ENCODE measurements around the gene CFAP57. TPM values are rescaled to one million over a fixed set of nuclear protein-coding genes. Genes with fewer than 3 reads are reported as not detected.

CFAP57 gene
- total and polyA plus RNA-seq, 2 donors from 2014 or later = 0.34 to 2.3 TPM

DNA sequence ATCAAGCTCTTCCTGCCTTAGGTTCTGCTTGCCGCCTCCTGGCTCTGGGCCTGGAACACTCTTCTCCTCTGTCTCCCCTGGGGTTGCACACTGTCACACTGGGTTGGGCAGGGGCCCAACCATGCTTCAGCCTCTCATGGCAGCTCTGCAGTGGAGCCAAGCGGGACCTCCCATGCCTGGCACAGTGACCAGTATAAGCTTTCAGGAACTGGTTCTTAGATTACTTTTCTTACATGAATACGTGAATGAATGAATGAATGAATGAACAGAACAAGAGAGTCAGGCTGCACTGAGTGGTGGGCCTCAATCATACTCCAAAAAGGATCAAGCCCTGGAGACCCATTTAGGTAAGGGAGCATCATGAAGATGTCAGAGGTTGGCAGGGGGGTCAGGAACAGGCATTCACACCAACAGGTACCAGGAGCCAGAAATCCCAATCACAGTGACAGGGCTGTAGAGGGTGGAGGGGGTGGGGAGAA is 66.9 kb downstream of the CFAP57 start:
- no peaks in the 10 kb centered on the region for H3K36me3 ChIP-seq (ENCODE audit: control insufficient read depth in 2 of 3, insufficient read depth in 3 of 3, low read length in 3 of 3)
- no peaks in the 10 kb centered on the region for H3K27me3 ChIP-seq (ENCODE audit: control insufficient read depth, insufficient read depth, low read length)
- FAIRE-seq (no peak), DNase-seq (no peak)
- peaks cover 0 to 23% (median 17%) of the 10 kb centered on the region in 3 donors for H3K4me1 ChIP-seq (ENCODE audit: control insufficient read depth in 2 of 3, insufficient read depth in 2 of 3, low read depth in 1 of 3, low read length in 3 of 3)
- no peak overlapping the region for H3K27ac ChIP-seq (ENCODE audit: low read depth in 2 of 2, low read length in 2 of 2)
- H3K9me3 ChIP-seq (ENCODE audit: control insufficient read depth in 2 of 3, insufficient read depth in 1 of 3, low read length in 3 of 3) = no peaks in the 10 kb centered on the region
- TF ChIP-seq, protein P1, sequence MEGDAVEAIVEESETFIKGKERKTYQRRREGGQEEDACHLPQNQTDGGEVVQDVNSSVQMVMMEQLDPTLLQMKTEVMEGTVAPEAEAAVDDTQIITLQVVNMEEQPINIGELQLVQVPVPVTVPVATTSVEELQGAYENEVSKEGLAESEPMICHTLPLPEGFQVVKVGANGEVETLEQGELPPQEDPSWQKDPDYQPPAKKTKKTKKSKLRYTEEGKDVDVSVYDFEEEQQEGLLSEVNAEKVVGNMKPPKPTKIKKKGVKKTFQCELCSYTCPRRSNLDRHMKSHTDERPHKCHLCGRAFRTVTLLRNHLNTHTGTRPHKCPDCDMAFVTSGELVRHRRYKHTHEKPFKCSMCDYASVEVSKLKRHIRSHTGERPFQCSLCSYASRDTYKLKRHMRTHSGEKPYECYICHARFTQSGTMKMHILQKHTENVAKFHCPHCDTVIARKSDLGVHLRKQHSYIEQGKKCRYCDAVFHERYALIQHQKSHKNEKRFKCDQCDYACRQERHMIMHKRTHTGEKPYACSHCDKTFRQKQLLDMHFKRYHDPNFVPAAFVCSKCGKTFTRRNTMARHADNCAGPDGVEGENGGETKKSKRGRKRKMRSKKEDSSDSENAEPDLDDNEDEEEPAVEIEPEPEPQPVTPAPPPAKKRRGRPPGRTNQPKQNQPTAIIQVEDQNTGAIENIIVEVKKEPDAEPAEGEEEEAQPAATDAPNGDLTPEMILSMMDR (IDR thresholded peaks at IDR 0.05; ENCODE audit: borderline replicate concordance, extremely low read depth, insufficient read depth) = no peak
- H3K4me3 ChIP-seq (ENCODE audit: low read length in 3 of 3) = no peak overlapping the region
- no peak overlapping the region for H3K9ac ChIP-seq (ENCODE audit: low read length in 3 of 3)
- intact Hi-C loops (cut with DNase I) = no loop called here

DNA sequence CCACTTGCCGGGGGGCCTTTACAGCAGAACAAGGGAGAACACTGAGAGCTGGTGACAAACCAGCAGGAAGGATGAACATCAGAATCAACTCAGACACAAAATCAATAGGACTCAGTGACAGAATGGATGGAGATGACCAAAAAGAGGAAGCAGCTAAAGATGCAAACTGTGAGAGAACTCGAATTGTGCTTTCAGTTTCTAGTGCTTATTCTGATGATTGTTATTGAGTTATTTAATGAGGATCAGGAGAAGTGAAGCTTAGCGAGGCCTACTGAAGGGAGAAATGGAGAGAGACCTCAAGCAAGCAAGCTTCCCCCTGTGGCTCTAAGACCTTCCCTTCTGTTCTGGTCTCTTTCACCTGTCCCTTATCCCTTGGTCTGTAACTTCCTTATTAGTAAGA is 67.4 kb downstream of the CFAP57 start:
- H3K4me3 ChIP-seq (ENCODE audit: low read length in 3 of 3) = no peak overlapping the region
- no peaks in the 10 kb centered on the region for H3K9me3 ChIP-seq (ENCODE audit: control insufficient read depth in 2 of 3, insufficient read depth in 1 of 3, low read length in 3 of 3)
- TF ChIP-seq, protein P1 (IDR thresholded peaks at IDR 0.05; ENCODE audit: borderline replicate concordance, extremely low read depth, insufficient read depth) = no peak
- FAIRE-seq (no peak), DNase-seq (no peak)
- no peaks in the 10 kb centered on the region for H3K27me3 ChIP-seq (ENCODE audit: control insufficient read depth, insufficient read depth, low read length)
- H3K36me3 ChIP-seq (ENCODE audit: control insufficient read depth in 2 of 3, insufficient read depth in 3 of 3, low read length in 3 of 3) = no peaks in the 10 kb centered on the region
- intact Hi-C loops (cut with DNase I) = no loop called here
- peaks cover 0 to 21% (median 16%) of the 10 kb centered on the region in 3 donors for H3K4me1 ChIP-seq (ENCODE audit: control insufficient read depth in 2 of 3, insufficient read depth in 2 of 3, low read depth in 1 of 3, low read length in 3 of 3)
- no peak overlapping the region for H3K27ac ChIP-seq (ENCODE audit: low read depth in 2 of 2, low read length in 2 of 2)
- H3K9ac ChIP-seq (ENCODE audit: low read length in 3 of 3) = no peak overlapping the region

DNA sequence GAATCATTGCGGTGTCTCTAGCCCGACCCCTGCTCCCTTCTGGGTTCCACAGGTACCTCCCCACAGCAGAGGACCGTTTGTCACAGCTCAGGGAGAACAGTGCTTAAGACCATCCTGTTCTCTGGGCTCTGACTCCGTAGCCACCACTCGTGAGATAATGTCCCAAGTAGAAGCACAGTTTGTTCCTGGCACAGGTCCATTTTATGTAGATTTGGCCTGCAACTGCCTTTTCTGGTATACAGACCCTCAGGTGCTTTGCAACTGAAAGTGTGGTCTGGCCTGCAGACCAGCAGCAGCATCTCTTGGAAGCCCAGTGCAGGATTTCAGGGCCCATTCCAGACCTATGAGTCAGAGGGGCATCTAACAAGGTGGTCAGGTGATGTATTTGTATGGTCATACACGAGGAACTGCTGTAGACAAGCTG is 69.3 kb downstream of the CFAP57 start:
- FAIRE-seq (no peak), DNase-seq (no peak)
- intact Hi-C loops (cut with DNase I) = no loop called here

More for the DNA sequence above, 69.3 kb downstream of the CFAP57 start:
- H3K27ac ChIP-seq (ENCODE audit: low read depth in 2 of 2, low read length in 2 of 2) = peak overlapping the region in 1 of 2 donors; percentile 41
- H3K4me1 ChIP-seq (ENCODE audit: control insufficient read depth in 2 of 3, insufficient read depth in 2 of 3, low read depth in 1 of 3, low read length in 3 of 3) = peaks cover 0 to 21% (median 16%) of the 10 kb centered on the region in 3 donors
- no peaks in the 10 kb centered on the region for H3K27me3 ChIP-seq (ENCODE audit: control insufficient read depth, insufficient read depth, low read length)
- no peak overlapping the region for H3K4me3 ChIP-seq (ENCODE audit: low read length in 3 of 3)
- no peak overlapping the region for H3K9ac ChIP-seq (ENCODE audit: low read length in 3 of 3)
- no peaks in the 10 kb centered on the region for H3K9me3 ChIP-seq (ENCODE audit: control insufficient read depth in 2 of 3, insufficient read depth in 1 of 3, low read length in 3 of 3)
- H3K36me3 ChIP-seq (ENCODE audit: control insufficient read depth in 2 of 3, insufficient read depth in 3 of 3, low read length in 3 of 3) = no peaks in the 10 kb centered on the region
- TF ChIP-seq, protein P1 (IDR thresholded peaks at IDR 0.05; ENCODE audit: borderline replicate concordance, extremely low read depth, insufficient read depth) = no peak
